Smooth muscle cell (in vitro differentiated cells): ENCODE results near the gene ZNF516. TPM values are rescaled to one million over a fixed set of nuclear protein-coding genes. Genes with fewer than 3 reads are reported as not detected.

ENCODE experiments used
- DNase-seq: peaks from one replicate; lab custom pipeline; 2025; ENCODE audit not compliant: unreplicated experiment; lab: John Stamatoyannopoulos, UW
- H2AFZ ChIP-seq: fragments of 200-600 bp; sonication (generic); 2 replicates; pipeline ENCODE4 v1.6.0; 2016; ENCODE audit warnings: antibody characterized with exemption, low read depth, mild to moderate bottlenecking
- H3F3A ChIP-seq: fragments of 200-600 bp; sonication (generic); 2 replicates; pipeline ENCODE4 v1.6.0; 2017; ENCODE audit warnings: antibody characterized with exemption, low read depth
- H3K27ac ChIP-seq: fragments of 200-600 bp; sonication (generic); 2 replicates; pipeline ENCODE4 v1.5.1; 2016; ENCODE audit warnings: low read depth, mild to moderate bottlenecking
- H3K27me3 ChIP-seq: fragments of 200-600 bp; sonication (generic); 2 replicates; pipeline ENCODE4 v1.6.1; 2016; ENCODE audit warnings: low read depth, mild to moderate bottlenecking
- H3K36me3 ChIP-seq: fragments of 200-600 bp; sonication (generic); 2 replicates; pipeline ENCODE4 v1.5.1; 2016; ENCODE audit warnings: low read depth
- H3K4me1 ChIP-seq: fragments of 200-600 bp; sonication (generic); 2 replicates; pipeline ENCODE4 v1.5.1; 2016; ENCODE audit warnings: low read depth
- H3K4me2 ChIP-seq: fragments of 200-600 bp; sonication (generic); 2 replicates; pipeline ENCODE4 v1.6.0; 2016; ENCODE audit warnings: mild to moderate bottlenecking
- H3K4me3 ChIP-seq: fragments of 200-600 bp; sonication (generic); 2 replicates; pipeline ENCODE4 v1.5.1; 2016; ENCODE audit warnings: mild to moderate bottlenecking
- H3K79me2 ChIP-seq: fragments of 200-600 bp; sonication (generic); 2 replicates; pipeline ENCODE4 v1.6.0; 2016; ENCODE audit warnings: low read depth, mild to moderate bottlenecking
- H3K9ac ChIP-seq: fragments of 200-600 bp; sonication (generic); 2 replicates; pipeline ENCODE4 v1.6.0; 2016; ENCODE audit warnings: low read depth
- H3K9me3 ChIP-seq: fragments of 200-600 bp; sonication (generic); replicated peaks from 2 replicates; pipeline ENCODE4 v1.5.1; 2016; ENCODE audit warnings: low read depth
- H4K20me1 ChIP-seq: fragments of 200-600 bp; sonication (generic); 2 replicates; pipeline ENCODE4 v1.6.0; 2016; ENCODE audit warnings: low read depth
- CTCF ChIP-seq: fragments of 200-600 bp; sonication (generic); IDR thresholded peaks from 2 replicates; pipeline ENCODE4 v1.5.1; 2017; ENCODE audit warnings: borderline replicate concordance, mild to moderate bottlenecking, antibody characterized with exemption; ENCODE audit not compliant: insufficient read depth, poor library complexity, severe bottlenecking
- WGBS: methylation state at CpG from one replicate; pipeline ENCODE4 v1.1.7; 2016; ENCODE audit warnings: low lambda C conversion rate; 5-methylcytosine and 5-hydroxymethylcytosine counted together
- polyA plus RNA-seq: library from polyadenylated mRNA; unstranded; fragments of >200 nt; fragmentation: Nextera tagmentation; extraction: Ambion mirVana; gene quantifications from 2 replicates; pipeline ENCODE4 v1.2.1, GENCODE V29; 2016
- total RNA-seq: library from RNA; depleted of rRNA; stranded (reverse); fragments of >200 nt; gene quantifications from 2 replicates; pipeline ENCODE4 v1.2.3, GENCODE V29; 2014

The ZNF516 gene
- total and polyA plus RNA-seq, 2 experiments from 2014 or later: 15.6 to 24.2 TPM

- Histone ChIP-seq H4K20me1 (no peaks in the 10 kb centered on the region), H3K27ac (no peak overlapping the region), H2AFZ (no peak overlapping the region), H3F3A (no peaks in the 10 kb centered on the region), H3K4me1 (peaks cover 11% of the 10 kb centered on the region), H3K4me2 (no peak overlapping the region), H3K9me3 (no peaks in the 10 kb centered on the region), H3K4me3 (no peak overlapping the region), H3K79me2 (no peaks in the 10 kb centered on the region), H3K27me3 (no peaks in the 10 kb centered on the region), H3K36me3 (no peaks in the 10 kb centered on the region), H3K9ac (no peak overlapping the region)
- TF ChIP-seq CTCF: no peak
- 94% methylated on average over 8 of the region's 8 CpGs for WGBS
- DNase-seq: no peak
These were observed 37.8 kb upstream of the ZNF516 start for GRCh38 chr18:76532875-76533274.

GRCh38 chr18:76530846-76531245 lies 35.8 kb upstream of the ZNF516 start:
- no peak overlapping the region for H3K4me2 ChIP-seq
- peaks cover 6% of the 10 kb centered on the region for H3K4me1 ChIP-seq
- H3K9me3 ChIP-seq: no peaks in the 10 kb centered on the region
- 95% methylated on average over 9 of the region's 9 CpGs for WGBS
- H3K79me2 ChIP-seq: no peaks in the 10 kb centered on the region
- no peak overlapping the region for H2AFZ ChIP-seq
- no peak for DNase-seq
- no peak overlapping the region for H3K9ac ChIP-seq
- TF ChIP-seq CTCF: no peak
- H3K27ac ChIP-seq: no peak overlapping the region
- no peaks in the 10 kb centered on the region for H4K20me1 ChIP-seq
- no peaks in the 10 kb centered on the region for H3F3A ChIP-seq
- H3K36me3 ChIP-seq: no peaks in the 10 kb centered on the region
- no peak overlapping the region for H3K4me3 ChIP-seq
- H3K27me3 ChIP-seq: no peaks in the 10 kb centered on the region

DNA sequence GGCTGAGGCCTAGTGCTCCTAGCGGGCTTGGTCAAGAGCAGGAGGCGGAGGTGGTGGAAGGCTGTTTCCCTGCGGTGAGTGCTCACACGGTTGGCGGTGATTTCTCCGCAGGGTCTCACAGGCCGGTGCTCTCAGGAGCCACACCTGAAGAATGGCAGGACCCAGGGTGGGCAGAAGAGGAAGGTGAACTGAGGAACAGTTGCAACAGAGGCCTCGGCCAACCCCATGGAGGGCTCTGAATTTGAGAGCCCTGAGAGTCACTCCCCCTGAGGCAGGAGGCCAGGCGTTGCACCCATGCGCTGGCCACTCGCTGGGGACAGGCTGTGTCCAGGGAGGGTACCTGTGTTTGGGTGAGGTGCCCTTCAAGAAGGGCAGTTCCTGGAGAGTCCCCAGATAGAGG lies 35.3 kb upstream of the ZNF516 start:
- DNase-seq: no peak
- WGBS: 99% methylated on average over 11 of the region's 11 CpGs
- no peaks in the 10 kb centered on the region for H3K79me2 ChIP-seq
- H3K27me3 ChIP-seq: no peaks in the 10 kb centered on the region
- H3K9ac ChIP-seq: no peak overlapping the region
- no peak overlapping the region for H2AFZ ChIP-seq
- no peaks in the 10 kb centered on the region for H3F3A ChIP-seq
- H3K9me3 ChIP-seq: no peaks in the 10 kb centered on the region
- no peak overlapping the region for H3K4me3 ChIP-seq
- no peaks in the 10 kb centered on the region for H4K20me1 ChIP-seq
- peaks cover 7% of the 10 kb centered on the region for H3K4me1 ChIP-seq
- TF ChIP-seq CTCF: no peak
- no peaks in the 10 kb centered on the region for H3K36me3 ChIP-seq
- no peak overlapping the region for H3K4me2 ChIP-seq
- no peak overlapping the region for H3K27ac ChIP-seq

DNA sequence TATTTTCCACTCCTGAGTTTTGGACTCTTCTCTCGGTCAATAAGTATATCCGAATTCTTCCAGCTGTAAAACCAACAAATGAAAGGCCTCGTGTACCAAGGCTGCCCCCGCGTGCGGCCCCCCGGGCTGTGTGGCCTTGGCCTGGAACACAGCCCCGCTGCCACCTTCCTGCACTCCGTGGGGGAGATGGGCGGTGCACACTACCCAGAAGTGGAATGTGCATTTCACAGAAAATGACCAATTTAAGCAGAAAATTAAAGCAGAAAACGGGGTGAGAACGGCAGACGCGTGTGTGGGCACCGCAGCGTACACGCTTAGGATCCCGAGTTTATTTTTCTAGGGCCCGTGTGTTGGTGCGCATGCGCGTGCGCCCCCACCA lies 34.4 kb upstream of the ZNF516 start:
- no peaks in the 10 kb centered on the region for H3F3A ChIP-seq
- no peak overlapping the region for H3K9ac ChIP-seq
- no peaks in the 10 kb centered on the region for H4K20me1 ChIP-seq
- H2AFZ ChIP-seq: peak overlapping the region; percentile 79
- no peaks in the 10 kb centered on the region for H3K79me2 ChIP-seq
- peak overlapping the region; percentile 87 for H3K4me2 ChIP-seq
- peak overlapping the region; percentile 57 for H3K27ac ChIP-seq
- no peaks in the 10 kb centered on the region for H3K36me3 ChIP-seq
- H3K4me1 ChIP-seq: peaks cover 11% of the 10 kb centered on the region
- no peak for DNase-seq
- peak overlapping the region; percentile 44 for H3K4me3 ChIP-seq
- 94% methylated on average over 23 of the region's 23 CpGs for WGBS
- TF ChIP-seq CTCF: no peak
- no peaks in the 10 kb centered on the region for H3K27me3 ChIP-seq
- no peaks in the 10 kb centered on the region for H3K9me3 ChIP-seq
